ENCODE results near the gene RNF5. TPM values are rescaled to one million over a fixed set of nuclear protein-coding genes. Genes with fewer than 3 reads are reported as not detected.

The RNF5 gene
- total RNA-seq, 1 donor from 2014 or later: 90.1 TPM

DNA sequence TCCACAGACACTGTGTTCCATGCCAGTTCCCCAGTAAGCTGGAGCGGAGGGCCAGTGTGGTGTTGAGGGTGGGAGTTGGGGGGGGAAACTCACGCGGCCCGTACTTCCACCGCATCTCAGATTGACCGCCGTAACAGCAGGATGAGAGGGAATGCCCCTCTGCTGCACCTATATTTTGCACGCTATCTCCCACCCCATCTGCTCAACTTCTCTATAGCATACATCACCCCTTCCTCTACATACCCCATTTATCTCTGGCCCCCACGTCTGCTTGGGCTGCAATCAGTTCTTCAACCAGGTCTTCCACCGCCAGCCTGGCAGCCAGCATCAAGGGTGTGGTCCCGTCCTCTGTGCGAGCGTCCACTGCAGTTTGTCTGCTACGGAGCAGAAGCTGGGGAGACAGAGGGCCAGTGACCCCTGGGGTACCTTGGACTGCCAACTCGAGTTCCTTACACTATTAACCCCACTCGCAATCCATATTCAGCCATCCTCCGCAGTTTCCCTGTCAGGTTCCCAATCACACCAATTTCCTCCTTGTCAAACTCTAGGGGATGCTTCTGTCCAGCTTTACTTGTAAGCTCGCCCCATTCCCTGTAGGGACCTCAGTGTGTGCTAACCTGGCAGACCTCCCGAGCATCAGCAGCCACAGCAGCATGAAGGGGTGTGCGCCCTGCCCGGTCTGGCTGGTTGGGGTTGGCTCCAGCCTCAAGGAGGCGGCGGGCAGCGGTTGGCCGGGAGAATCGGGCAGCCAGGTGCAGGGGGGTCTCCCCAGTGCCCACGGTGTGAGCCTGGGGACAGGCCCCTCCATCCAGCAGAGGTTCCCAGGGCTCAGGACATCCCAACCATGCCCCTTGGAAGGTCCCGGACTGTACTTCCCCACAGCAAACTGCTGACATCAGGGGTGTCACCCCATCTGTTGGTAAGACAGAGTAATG, 18.7 kb downstream of the RNF5 start:
- TF ChIP-seq, protein P1, sequence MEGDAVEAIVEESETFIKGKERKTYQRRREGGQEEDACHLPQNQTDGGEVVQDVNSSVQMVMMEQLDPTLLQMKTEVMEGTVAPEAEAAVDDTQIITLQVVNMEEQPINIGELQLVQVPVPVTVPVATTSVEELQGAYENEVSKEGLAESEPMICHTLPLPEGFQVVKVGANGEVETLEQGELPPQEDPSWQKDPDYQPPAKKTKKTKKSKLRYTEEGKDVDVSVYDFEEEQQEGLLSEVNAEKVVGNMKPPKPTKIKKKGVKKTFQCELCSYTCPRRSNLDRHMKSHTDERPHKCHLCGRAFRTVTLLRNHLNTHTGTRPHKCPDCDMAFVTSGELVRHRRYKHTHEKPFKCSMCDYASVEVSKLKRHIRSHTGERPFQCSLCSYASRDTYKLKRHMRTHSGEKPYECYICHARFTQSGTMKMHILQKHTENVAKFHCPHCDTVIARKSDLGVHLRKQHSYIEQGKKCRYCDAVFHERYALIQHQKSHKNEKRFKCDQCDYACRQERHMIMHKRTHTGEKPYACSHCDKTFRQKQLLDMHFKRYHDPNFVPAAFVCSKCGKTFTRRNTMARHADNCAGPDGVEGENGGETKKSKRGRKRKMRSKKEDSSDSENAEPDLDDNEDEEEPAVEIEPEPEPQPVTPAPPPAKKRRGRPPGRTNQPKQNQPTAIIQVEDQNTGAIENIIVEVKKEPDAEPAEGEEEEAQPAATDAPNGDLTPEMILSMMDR (IDR thresholded peaks at IDR 0.05; ENCODE audit: insufficient read depth, low read length, poor library complexity, severe bottlenecking): no peak

GRCh38 chr6:32198345-32198696, 20.1 kb downstream of the RNF5 start:
- no peaks in the 10 kb centered on the region for H3K36me3 ChIP-seq (ENCODE audit: control insufficient read depth, insufficient read depth, low read length)
- TF ChIP-seq, protein P1 (IDR thresholded peaks at IDR 0.05; ENCODE audit: insufficient read depth, low read length, poor library complexity, severe bottlenecking): no peak
- DNase-seq (ENCODE audit: low read depth): no peak
- H3K27me3 ChIP-seq (ENCODE audit: control insufficient read depth, insufficient read depth, low read length): peaks cover 4% of the 10 kb centered on the region
- H3K4me3 ChIP-seq (ENCODE audit: low read depth, low read length): no peak overlapping the region

More for the DNA sequence above, 18.7 kb downstream of the RNF5 start:
- Histone ChIP-seq H3K4me3 (ENCODE audit: low read depth, low read length) (peak overlapping the region; percentile 86), H3K27me3 (ENCODE audit: control insufficient read depth, insufficient read depth, low read length) (peaks cover 2% of the 10 kb centered on the region), H3K36me3 (ENCODE audit: control insufficient read depth, insufficient read depth, low read length) (no peaks in the 10 kb centered on the region)
- no peak for DNase-seq (ENCODE audit: low read depth)

DNA sequence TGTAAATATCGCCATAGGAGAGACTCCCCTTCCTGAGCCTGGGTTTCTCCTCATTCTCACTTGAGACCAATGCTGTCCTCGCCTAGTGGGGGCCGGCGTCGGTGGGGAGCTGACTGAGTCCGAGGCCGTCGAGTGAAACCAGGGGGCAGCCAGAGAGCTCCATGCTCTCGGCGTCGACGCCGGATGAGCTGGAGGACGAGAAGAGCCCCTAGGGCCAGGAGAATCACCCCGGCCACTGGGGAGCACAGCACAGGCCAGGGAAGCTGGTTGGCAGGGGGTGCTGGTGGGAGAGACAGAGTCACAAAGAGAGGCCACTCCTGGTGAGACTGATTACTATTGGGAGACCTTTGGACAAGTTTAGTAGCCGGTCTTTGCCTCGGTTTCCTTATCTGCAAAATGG, 20.7 kb downstream of the RNF5 start:
- no peak for DNase-seq (ENCODE audit: low read depth)
- TF ChIP-seq, protein P1 (IDR thresholded peaks at IDR 0.05; ENCODE audit: insufficient read depth, low read length, poor library complexity, severe bottlenecking): no peak
- H3K36me3 ChIP-seq (ENCODE audit: control insufficient read depth, insufficient read depth, low read length): no peaks in the 10 kb centered on the region
- H3K27me3 ChIP-seq (ENCODE audit: control insufficient read depth, insufficient read depth, low read length): peaks cover 4% of the 10 kb centered on the region
- no peak overlapping the region for H3K4me3 ChIP-seq (ENCODE audit: low read depth, low read length)

DNA sequence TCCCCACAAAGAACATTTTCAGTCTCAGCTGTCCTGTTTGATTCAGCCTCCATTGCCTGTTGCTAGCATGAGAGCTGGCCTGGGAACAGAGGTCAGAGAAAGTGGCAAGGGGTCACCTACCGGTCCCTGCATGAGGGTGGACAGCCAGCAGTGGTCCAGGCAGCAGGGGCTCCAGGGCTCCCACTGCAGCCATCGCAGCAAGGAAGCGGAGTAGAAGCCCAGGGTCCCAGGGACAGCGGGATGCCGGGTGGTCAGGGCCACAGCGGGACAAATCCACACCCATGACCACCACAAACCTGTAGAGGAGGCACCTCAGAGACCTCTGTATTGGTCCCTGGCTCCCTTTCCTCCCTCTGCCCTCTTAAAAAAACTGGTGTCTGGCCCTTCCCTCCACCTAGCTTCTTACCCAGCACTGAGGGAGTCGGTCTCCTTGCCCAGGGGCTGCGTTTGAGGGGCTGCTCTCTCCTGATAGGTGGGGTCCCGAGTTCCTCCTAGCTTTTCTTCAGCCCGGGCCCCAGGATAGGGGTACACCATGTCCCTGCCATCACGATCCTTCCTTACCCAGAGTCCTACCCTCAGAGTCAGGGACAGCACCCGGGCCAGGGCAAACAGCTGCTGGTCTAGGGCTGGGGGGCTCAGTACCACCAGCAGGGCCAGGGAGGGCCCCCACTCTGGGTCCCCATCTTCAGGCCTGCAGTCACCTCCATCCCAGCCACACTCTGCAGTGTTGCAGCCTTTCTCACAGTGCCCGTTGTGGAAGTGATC, 22.7 kb downstream of the RNF5 start:
- H3K4me3 ChIP-seq (ENCODE audit: low read depth, low read length): no peak overlapping the region
- TF ChIP-seq, protein P1 (IDR thresholded peaks at IDR 0.05; ENCODE audit: insufficient read depth, low read length, poor library complexity, severe bottlenecking): no peak

GRCh38 chr6:32202186-32202585, 24.0 kb downstream of the RNF5 start:
- peaks cover 6% of the 10 kb centered on the region for H3K27me3 ChIP-seq (ENCODE audit: control insufficient read depth, insufficient read depth, low read length)
- TF ChIP-seq, protein P1 (IDR thresholded peaks at IDR 0.05; ENCODE audit: insufficient read depth, low read length, poor library complexity, severe bottlenecking): no peak
- H3K36me3 ChIP-seq (ENCODE audit: control insufficient read depth, insufficient read depth, low read length): no peaks in the 10 kb centered on the region
- no peak overlapping the region for H3K4me3 ChIP-seq (ENCODE audit: low read depth, low read length)
- no peak for DNase-seq (ENCODE audit: low read depth)

More for the DNA sequence above, 22.7 kb downstream of the RNF5 start:
- DNase-seq (ENCODE audit: low read depth): no peak
- Histone ChIP-seq H3K36me3 (ENCODE audit: control insufficient read depth, insufficient read depth, low read length) (no peaks in the 10 kb centered on the region), H3K27me3 (ENCODE audit: control insufficient read depth, insufficient read depth, low read length) (peaks cover 6% of the 10 kb centered on the region)
